Trophoblast cell (in vitro differentiated cells and primary cell): ENCODE data around the gene BCL2L1.
A peak's percentile ranks its signal among the peaks of the same experiment; 100 is the strongest.

Source experiments
- DNase-seq, 2 donors: peaks; one replicate each; pipeline ENCODE4 v3.0.0-alpha.2; 2016
- H2AFZ ChIP-seq: 2 replicates; pipeline ENCODE4 v1.6.1; 2013; ENCODE audit warnings: low read length, moderate library complexity, mild to moderate bottlenecking; ENCODE audit not compliant: insufficient read depth, poor library complexity
- H2AK5ac ChIP-seq: 2 replicates; pipeline ENCODE4 v1.6.1; 2013; ENCODE audit warnings: mild to moderate bottlenecking, low read length
- H2BK120ac ChIP-seq: 2 replicates; pipeline ENCODE4 v1.6.1; 2013; ENCODE audit warnings: low read length, mild to moderate bottlenecking, moderate library complexity; ENCODE audit not compliant: insufficient read depth, poor library complexity
- H2BK12ac ChIP-seq: 2 replicates; pipeline ENCODE4 v1.6.1; 2013; ENCODE audit warnings: mild to moderate bottlenecking, low read length, moderate library complexity
- H2BK5ac ChIP-seq: 2 replicates; pipeline ENCODE4 v1.6.1; 2013; ENCODE audit warnings: low read length, low read depth, moderate library complexity, mild to moderate bottlenecking; ENCODE audit not compliant: poor library complexity
- H3K14ac ChIP-seq: 2 replicates; pipeline ENCODE4 v1.6.1; 2013; ENCODE audit warnings: mild to moderate bottlenecking, low read length
- H3K18ac ChIP-seq: 2 replicates; pipeline ENCODE4 v1.6.1; 2013; ENCODE audit warnings: mild to moderate bottlenecking, low read length
- H3K23ac ChIP-seq: 2 replicates; pipeline ENCODE4 v1.6.1; 2013; ENCODE audit warnings: low read length
- H3K27ac ChIP-seq: 2 replicates; pipeline ENCODE4 v1.5.1; 2013; ENCODE audit warnings: low read depth, mild to moderate bottlenecking, inconsistent platforms, low read length, moderate library complexity
- H3K27me3 ChIP-seq: 2 replicates; pipeline ENCODE4 v1.6.1; 2013; ENCODE audit warnings: inconsistent platforms, mild to moderate bottlenecking, low read length, moderate library complexity; ENCODE audit not compliant: insufficient read depth
- H3K36me3 ChIP-seq, 2 experiments: 1 replicate in 1 of 2; 2 replicates in 1 of 2; pipeline ENCODE4 v1.6.1; 2013; ENCODE audit warnings: low read length in 2 of 2, mild to moderate bottlenecking in 2 of 2, moderate library complexity in 1 of 2; ENCODE audit not compliant: insufficient read depth in 2 of 2, control insufficient read depth in 1 of 2
- H3K4ac ChIP-seq: 2 replicates; pipeline ENCODE4 v1.6.1; 2013; ENCODE audit warnings: low read depth, mild to moderate bottlenecking, low read length, moderate library complexity
- H3K4me1 ChIP-seq, 2 experiments: 1 replicate in 1 of 2; 2 replicates in 1 of 2; pipeline ENCODE4 v1.6.1; 2013; ENCODE audit warnings: low read length in 2 of 2, mild to moderate bottlenecking in 2 of 2, moderate library complexity in 1 of 2; ENCODE audit not compliant: insufficient read depth in 2 of 2, control insufficient read depth in 1 of 2
- H3K4me2 ChIP-seq: 2 replicates; pipeline ENCODE4 v1.6.1; 2013; ENCODE audit warnings: inconsistent platforms, mild to moderate bottlenecking, low read length, moderate library complexity
- H3K4me3 ChIP-seq: 2 replicates; pipeline ENCODE4 v1.5.1; 2013; ENCODE audit warnings: mild to moderate bottlenecking, low read depth, low read length, inconsistent platforms
- H3K79me1 ChIP-seq: one replicate; pipeline ENCODE4 v1.6.1; 2013; ENCODE audit warnings: low read length
- H3K79me2 ChIP-seq: 2 replicates; pipeline ENCODE4 v1.6.1; 2013; ENCODE audit warnings: low read length, mild to moderate bottlenecking; ENCODE audit not compliant: control insufficient read depth, insufficient read depth, poor library complexity
- H3K9ac ChIP-seq: 2 replicates; pipeline ENCODE4 v1.6.1; 2013; ENCODE audit warnings: mild to moderate bottlenecking, low read length
- H3K9me3 ChIP-seq: 2 replicates; pipeline ENCODE4 v1.6.1; 2013; ENCODE audit warnings: low read depth, mild to moderate bottlenecking, control low read depth, inconsistent platforms, low read length; ENCODE audit not compliant: insufficient read depth
- H4K12ac ChIP-seq: 2 replicates; pipeline ENCODE4 v1.6.1; 2013; ENCODE audit warnings: low read depth, mild to moderate bottlenecking, low read length, moderate library complexity
- H4K8ac ChIP-seq: 2 replicates; pipeline ENCODE4 v1.6.1; 2013; ENCODE audit warnings: low read depth, mild to moderate bottlenecking, low read length, moderate library complexity
- H4K91ac ChIP-seq: one replicate; pipeline ENCODE4 v1.6.1; 2013; ENCODE audit warnings: low read depth, mild to moderate bottlenecking, low read length, moderate library complexity
- WGBS: extraction: QIAGEN DNeasy Blood & Tissue Kit; methylation state at CpG from one replicate; pipeline ENCODE4 v1.1.7; 2013; ENCODE audit warnings: missing lambda C conversion rate; ENCODE audit not compliant: insufficient read length, insufficient coverage; ENCODE audit errors: extremely low coverage; 5-methylcytosine and 5-hydroxymethylcytosine counted together

The BCL2L1 gene

GRCh38 chr20:31711179-31712111 is 11.2 kb downstream of the BCL2L1 start:
- peak overlapping the region; percentile 33 for H2AK5ac ChIP-seq
- H3K9ac ChIP-seq = no peak overlapping the region
- H2BK5ac ChIP-seq = peak overlapping the region; percentile 19
- peaks cover 16 to 17% of the 10 kb centered on the region in 2 experiments for H3K4me1 ChIP-seq
- no peak overlapping the region for H4K12ac ChIP-seq
- H3K4me3 ChIP-seq = no peak overlapping the region
- H2AFZ ChIP-seq = no peak overlapping the region
- H3K79me1 ChIP-seq = peaks cover 17% of the 10 kb centered on the region
- no peaks in the 10 kb centered on the region for H3K9me3 ChIP-seq
- H3K14ac ChIP-seq = peak overlapping the region; percentile 38
- no peak overlapping the region for H3K4me2 ChIP-seq
- H3K27me3 ChIP-seq = no peaks in the 10 kb centered on the region
- peaks cover 6% of the 10 kb centered on the region for H3K79me2 ChIP-seq
- no peak overlapping the region for H3K27ac ChIP-seq
- peaks cover 2 to 12% of the 10 kb centered on the region in 2 experiments for H3K36me3 ChIP-seq
- no peak overlapping the region for H3K23ac ChIP-seq
- H4K91ac ChIP-seq = peak overlapping the region; percentile 76
- peak overlapping the region; percentile 24 for H3K4ac ChIP-seq
- peak overlapping the region; percentile 37 for H2BK12ac ChIP-seq
- peak overlapping the region; percentile 54 for H2BK120ac ChIP-seq
- peak overlapping the region; percentile 3 for H4K8ac ChIP-seq
- no peak for DNase-seq
- peak overlapping the region; percentile 21 for H3K18ac ChIP-seq

GRCh38 chr20:31710423-31711108 is 12.1 kb downstream of the BCL2L1 start:
- H3K4me3 ChIP-seq = no peak overlapping the region
- no CpG with 5 or more reads among the region's 5 CpGs for WGBS
- peak overlapping the region; percentile 3 for H4K91ac ChIP-seq
- no peak overlapping the region for H3K4me2 ChIP-seq
- peaks cover 22% of the 10 kb centered on the region for H3K79me1 ChIP-seq
- H3K4ac ChIP-seq = peak overlapping the region; percentile 27
- no peak overlapping the region for H2BK120ac ChIP-seq
- H3K14ac ChIP-seq = no peak overlapping the region
- no peak overlapping the region for H3K18ac ChIP-seq
- no peak for DNase-seq
- H4K12ac ChIP-seq = no peak overlapping the region
- H3K9me3 ChIP-seq = no peaks in the 10 kb centered on the region
- H3K79me2 ChIP-seq = peaks cover 6% of the 10 kb centered on the region
- H3K4me1 ChIP-seq = peaks cover 16 to 19% of the 10 kb centered on the region in 2 experiments
- H3K27me3 ChIP-seq = no peaks in the 10 kb centered on the region
- no peak overlapping the region for H2AK5ac ChIP-seq
- no peak overlapping the region for H3K23ac ChIP-seq
- no peak overlapping the region for H2AFZ ChIP-seq
- no peak overlapping the region for H4K8ac ChIP-seq
- peaks cover 2 to 12% of the 10 kb centered on the region in 2 experiments for H3K36me3 ChIP-seq
- no peak overlapping the region for H3K9ac ChIP-seq
- H2BK5ac ChIP-seq = no peak overlapping the region
- H3K27ac ChIP-seq = no peak overlapping the region
- H2BK12ac ChIP-seq = peak overlapping the region; percentile 24

GRCh38 chr20:31709939-31710338 is 12.7 kb downstream of the BCL2L1 start:
- Histone ChIP-seq H2BK5ac (no peak overlapping the region), H2BK120ac (no peak overlapping the region), H4K91ac (no peak overlapping the region), H3K36me3 (peaks cover 2 to 12% of the 10 kb centered on the region in 2 experiments), H2AK5ac (no peak overlapping the region), H3K79me2 (peaks cover 6% of the 10 kb centered on the region), H3K4me1 (peaks cover 16 to 19% of the 10 kb centered on the region in 2 experiments), H3K4me3 (no peak overlapping the region), H4K12ac (no peak overlapping the region), H3K14ac (no peak overlapping the region), H3K27me3 (no peaks in the 10 kb centered on the region), H3K4ac (no peak overlapping the region), H2BK12ac (no peak overlapping the region), H3K9ac (no peak overlapping the region), H3K9me3 (no peaks in the 10 kb centered on the region), H3K4me2 (no peak overlapping the region), H3K27ac (no peak overlapping the region), H3K18ac (no peak overlapping the region), H4K8ac (no peak overlapping the region), H3K23ac (no peak overlapping the region), H3K79me1 (peaks cover 22% of the 10 kb centered on the region), H2AFZ (no peak overlapping the region)
- DNase-seq = no peak
- WGBS = no CpG with 5 or more reads among the region's 5 CpGs

- DNase-seq = no peak
- H3K27me3 ChIP-seq = no peaks in the 10 kb centered on the region
- peaks cover 5% of the 10 kb centered on the region for H3K79me2 ChIP-seq
- no peak overlapping the region for H2BK120ac ChIP-seq
- no peak overlapping the region for H2BK5ac ChIP-seq
- no peak overlapping the region for H3K4ac ChIP-seq
- no peak overlapping the region for H3K18ac ChIP-seq
- no peak overlapping the region for H4K12ac ChIP-seq
- no CpG with 5 or more reads among the region's 11 CpGs for WGBS
- H4K8ac ChIP-seq = no peak overlapping the region
- H3K4me2 ChIP-seq = no peak overlapping the region
- no peak overlapping the region for H3K9ac ChIP-seq
- peak overlapping the region; percentile 6 for H2AFZ ChIP-seq
- H3K4me3 ChIP-seq = no peak overlapping the region
- H3K36me3 ChIP-seq = peaks cover 2 to 10% of the 10 kb centered on the region in 2 experiments
- H3K9me3 ChIP-seq = no peaks in the 10 kb centered on the region
- no peak overlapping the region for H2AK5ac ChIP-seq
- H3K23ac ChIP-seq = no peak overlapping the region
- H3K14ac ChIP-seq = no peak overlapping the region
- H3K4me1 ChIP-seq = peaks cover 22 to 26% of the 10 kb centered on the region in 2 experiments
- H2BK12ac ChIP-seq = no peak overlapping the region
- no peak overlapping the region for H4K91ac ChIP-seq
- no peak overlapping the region for H3K27ac ChIP-seq
- H3K79me1 ChIP-seq = peaks cover 26% of the 10 kb centered on the region
Observed at GRCh38 chr20:31708736-31709534, 13.7 kb downstream of the BCL2L1 start.
